Measurements from ENCODE around the gene PDGFD.

DNA sequence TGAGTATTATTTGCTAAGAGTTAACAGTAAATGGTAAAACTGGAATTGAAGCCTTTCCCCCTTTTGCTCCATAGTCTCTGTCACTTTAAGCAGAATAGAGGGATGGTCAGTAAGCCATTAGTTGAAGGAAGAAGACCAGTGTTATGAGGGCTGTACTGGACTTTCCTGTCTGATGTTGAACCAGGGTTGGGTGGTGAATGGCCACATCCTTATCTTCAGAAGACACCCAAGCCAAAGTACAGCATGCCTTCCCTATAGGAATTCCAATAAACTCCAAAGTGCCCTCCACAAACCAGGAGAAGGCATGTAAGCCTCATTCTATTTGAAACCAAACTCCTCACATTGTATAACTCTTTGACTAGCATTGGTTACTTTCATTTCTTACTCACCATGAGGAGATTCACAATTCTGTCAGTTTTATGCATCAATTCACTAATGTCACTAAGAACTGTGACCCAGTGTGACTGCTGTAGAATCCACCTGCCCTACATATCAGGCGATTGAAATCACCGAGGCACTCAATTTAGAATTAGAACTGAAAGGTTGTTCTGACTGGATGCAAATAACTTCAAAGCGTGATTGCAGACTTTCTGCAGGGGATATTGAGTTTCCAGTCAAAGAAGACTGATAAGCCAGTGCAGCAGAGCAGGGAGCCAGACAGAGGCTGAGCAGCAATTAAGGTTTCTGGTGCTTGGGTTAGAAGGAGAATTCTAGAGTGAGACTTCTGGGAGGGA lies 234.6 kb downstream of the PDGFD start:
- TF ChIP-seq EZH2 (IDR thresholded peaks at IDR 0.05) (no peak), POLR2AphosphoS5 (IDR thresholded peaks at IDR 0.05; ENCODE audit: borderline replicate concordance, low read depth, low read length) (no peak)

Measured in SK-N-MC (cell line).